ENCODE results near the gene PTPRN2. TPM values are rescaled to one million over a fixed set of nuclear protein-coding genes. Genes with fewer than 3 reads are reported as not detected.

Gene PTPRN2
- total and polyA plus RNA-seq, 2 of the 8 experiments (the other 6 are each of a cell fraction or from before 2014, with no cell fraction given): 2.6 to 4.5 TPM

DNA sequence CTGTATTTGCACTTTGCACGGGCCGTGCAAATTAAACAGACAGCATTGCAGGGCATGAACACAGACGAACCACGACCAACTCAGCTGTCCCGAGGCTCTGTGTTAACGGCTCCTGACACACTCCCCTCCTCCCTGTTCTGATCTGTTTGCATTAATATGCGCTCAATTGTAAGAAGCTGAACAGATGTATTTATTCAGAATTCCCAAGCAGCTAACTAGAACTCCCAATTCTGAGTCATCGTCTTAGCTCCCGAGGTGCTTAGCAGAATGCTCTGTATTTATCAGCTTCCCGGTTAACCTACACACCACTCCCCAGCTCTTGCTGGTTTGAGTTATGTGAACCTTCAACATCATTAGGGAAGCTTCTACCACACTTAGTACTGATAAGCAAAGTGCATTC, 286.4 kb downstream of the PTPRN2 start (continued):
- no peak for TF ChIP-seq CBX5 (IDR thresholded peaks at IDR 0.05; ENCODE audit: low read depth, low read length)

All from H1 (cell line).